ENCODE data around the gene SIGLEC12.
"Not testable (repeated sequence)": the region's sequence is repeated elsewhere in the genome, so short reads cannot be mapped to it uniquely, and the experiment has no call there.

The SIGLEC12 gene

DNA sequence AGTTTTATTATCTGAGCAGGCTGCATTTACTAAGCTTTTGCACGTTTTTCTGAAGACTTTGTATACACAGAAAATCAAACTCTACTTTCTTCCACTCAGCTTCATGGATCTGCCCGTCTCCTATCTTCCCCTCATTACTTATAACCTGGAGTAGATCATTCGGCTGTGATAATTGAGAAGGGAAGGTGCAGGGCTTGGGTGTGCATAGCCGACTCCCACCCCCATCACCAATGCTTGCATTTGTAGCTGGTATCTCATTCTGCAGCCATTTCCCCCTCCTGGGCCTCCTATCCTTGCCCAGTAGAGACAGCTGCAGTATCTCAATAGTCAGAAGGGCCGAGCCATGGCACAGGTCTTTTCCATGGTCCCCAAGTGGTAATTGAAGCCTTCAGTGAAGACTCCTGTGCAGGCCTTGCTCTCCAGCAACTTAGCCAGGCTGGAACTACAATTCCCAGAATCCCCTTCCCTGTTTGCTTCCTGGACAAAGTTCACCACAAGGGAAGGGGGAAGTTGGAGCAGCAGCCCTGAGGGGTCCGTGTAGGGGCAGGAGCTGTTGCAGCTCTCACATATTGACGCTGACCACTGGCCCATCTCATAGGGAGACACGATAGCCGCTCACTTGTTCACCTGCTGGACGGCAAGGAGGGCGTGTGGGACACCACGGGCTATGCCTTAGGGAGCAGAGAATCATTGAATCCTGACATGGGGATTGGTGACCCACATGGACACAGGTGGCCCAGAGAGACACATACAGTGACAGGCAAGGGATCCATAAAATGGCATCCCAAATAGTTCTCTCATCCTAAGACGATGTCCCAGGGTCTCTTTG is 41.2 kb downstream of the SIGLEC12 start:
- DNase-seq (ENCODE audit: insufficient read length, low spot score), result no peak
- FAIRE-seq, result no peak

DNA sequence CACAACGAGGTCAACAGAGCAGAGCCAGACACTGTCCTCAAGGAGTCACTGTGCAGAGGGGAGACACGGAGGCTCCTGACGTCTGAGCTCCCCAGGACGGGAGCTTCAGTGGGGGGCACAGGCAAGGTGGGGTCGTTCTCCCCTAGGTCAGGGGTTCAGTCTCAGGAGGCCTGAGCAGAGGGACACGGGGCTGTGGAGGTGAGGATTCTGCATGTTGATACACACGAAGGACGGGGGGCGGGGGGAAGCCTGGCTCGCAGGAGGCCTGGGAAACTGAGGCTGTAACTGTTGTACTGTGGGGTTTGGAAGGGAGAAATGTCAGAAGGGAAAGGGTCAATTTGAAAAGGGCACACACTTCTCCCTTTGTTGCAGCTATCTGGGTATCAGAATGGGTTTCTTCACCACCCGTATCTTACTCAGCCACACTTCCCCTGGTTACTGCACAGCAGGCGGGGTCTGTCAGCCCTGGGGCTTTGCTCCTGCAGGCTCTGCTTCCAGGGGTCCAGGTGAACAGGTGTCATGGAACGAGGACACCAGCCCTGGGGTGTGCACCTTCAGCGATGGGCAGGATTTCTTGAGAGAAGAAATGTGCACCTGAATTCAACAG is 42.6 kb downstream of the SIGLEC12 start:
- FAIRE-seq, result no peak
- no peak for DNase-seq (ENCODE audit: insufficient read length, low spot score)

DNA sequence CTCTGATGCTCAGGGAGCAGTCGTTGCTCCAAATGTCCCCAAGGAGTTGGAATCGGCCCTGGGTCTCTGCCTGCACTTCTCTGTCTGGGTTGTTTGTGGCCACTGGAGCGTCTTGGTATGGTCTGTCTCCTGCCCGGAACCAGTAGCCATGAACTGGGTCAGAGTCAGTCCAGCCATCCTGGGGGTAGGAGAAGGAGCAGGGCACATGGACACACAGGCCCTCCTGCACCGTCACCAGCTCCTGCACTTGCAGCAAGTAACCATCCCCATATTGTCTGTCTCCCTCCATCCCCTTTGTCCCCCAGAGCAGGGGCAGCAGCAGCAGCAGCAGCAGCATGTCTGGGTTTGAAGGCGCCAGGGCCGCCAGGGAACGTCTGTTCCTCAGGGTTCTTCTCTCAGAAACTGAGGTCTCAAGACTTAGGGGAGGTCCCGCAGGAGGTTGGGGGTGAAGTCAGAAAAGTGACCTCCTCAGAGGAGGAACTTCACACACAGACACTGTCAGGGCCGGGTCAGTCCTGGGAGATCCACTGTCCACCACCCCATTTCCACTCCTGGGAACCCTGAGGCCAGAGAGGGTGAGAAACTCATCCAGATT is 43.5 kb downstream of the SIGLEC12 start, which contains the start of gene SIGLEC8:
Gene SIGLEC8, minus strand, starts transcription at position 404 of the 595 bp plus-strand sequence. Its CDS starts 67 bp downstream, at position 337.
- DNase-seq (ENCODE audit: insufficient read length, low spot score) (no peak), FAIRE-seq (no peak)

DNA sequence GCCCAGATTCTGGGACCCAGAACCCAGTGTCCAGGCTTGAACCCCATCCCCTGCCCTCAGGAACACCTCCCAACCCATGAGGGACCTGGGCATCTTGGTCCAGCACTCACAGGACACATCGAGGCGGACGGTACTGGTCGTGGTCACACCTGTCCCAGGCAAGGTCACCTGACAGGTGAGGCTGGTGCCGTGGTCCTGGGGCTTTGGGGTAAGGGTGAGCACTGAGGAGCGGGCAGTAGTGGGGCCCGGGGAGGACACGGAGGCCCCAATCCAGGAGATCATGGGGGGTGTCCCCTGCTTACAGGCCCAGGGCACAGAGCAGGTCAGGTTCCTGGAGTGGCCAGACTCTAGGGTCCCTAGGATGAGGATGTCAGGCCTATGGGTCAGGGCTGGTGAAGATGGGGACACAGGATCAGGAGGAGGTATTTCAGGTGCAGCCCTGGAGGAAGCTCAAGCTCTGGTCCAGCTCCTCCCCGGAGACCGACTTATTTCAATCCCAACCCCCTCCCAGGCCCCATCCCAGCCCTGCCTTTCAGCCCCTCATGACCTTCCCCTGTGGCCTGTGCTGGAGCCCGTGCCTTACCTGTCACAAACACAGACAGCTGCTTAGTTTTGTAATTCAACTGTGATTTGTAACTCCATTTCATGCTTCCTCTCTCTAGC is 44.1 kb downstream of the SIGLEC12 start:
- no peak for DNase-seq (ENCODE audit: insufficient read length, low spot score)
- FAIRE-seq, result no peak

DNA sequence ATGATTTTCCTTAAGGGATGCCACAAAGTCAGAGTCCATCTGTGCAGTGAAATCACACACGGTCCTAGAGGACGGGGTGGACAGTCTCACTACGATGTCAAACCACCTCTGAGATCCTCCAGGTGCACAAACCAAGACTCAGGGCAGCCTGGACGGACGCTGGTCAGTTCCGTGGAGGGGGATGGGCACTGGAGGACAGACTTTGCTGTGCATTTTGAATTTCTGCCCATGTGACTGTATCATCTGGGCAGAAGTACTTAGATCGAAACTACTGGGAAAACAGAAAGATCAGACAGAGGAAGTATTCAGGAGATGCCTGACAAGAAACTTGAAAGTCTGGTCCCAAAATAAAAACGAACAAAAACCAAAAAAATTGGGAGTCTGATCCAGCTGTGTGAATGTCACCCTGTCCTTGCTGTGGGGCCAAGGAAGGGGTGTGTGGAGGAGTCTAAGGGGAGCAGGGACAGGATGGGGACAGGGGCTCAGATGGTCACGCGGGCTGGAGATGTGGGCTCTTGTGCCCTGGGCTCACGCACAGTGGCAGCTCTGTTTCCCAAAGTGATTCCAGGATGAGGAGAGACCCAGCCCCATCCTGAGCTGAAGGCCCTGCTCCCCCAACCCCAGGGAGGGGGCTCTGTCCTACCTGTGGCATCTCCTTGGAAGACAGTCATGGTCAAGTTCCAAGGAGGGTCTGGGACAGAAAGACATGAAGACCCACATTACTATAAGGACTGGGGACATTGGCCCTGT is 44.9 kb downstream of the SIGLEC12 start:
- no peak for FAIRE-seq
- DNase-seq (ENCODE audit: insufficient read length, low spot score), result no peak

DNA sequence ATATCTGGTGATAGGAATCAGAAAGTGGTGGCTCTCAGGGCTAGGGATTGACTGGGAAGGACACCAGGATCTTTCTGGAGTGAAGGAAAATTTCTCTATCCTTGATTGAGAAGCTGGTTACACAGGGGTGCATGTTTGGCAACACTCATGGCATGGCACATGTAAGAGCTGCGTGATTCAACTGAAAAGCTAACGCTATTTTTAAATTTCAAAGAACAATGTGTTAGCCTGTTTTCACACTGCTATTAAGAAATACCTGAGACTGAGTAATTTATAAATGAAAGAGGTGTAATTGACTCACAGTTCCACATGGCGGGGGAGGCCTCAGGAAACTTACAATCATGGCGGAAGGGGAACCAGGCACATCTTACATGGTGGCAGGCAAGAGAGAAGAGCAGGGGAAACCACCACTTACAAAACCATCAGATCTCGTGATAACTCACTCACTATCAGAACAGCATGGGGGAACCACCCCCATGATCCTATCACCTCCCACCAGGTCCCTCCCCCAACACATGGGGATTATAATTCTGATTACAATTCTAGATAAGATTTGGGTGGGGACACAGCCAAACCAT is 50.8 kb downstream of the SIGLEC12 start:
- FAIRE-seq, result no peak
- no peak for DNase-seq (ENCODE audit: insufficient read length, low spot score)

DNA sequence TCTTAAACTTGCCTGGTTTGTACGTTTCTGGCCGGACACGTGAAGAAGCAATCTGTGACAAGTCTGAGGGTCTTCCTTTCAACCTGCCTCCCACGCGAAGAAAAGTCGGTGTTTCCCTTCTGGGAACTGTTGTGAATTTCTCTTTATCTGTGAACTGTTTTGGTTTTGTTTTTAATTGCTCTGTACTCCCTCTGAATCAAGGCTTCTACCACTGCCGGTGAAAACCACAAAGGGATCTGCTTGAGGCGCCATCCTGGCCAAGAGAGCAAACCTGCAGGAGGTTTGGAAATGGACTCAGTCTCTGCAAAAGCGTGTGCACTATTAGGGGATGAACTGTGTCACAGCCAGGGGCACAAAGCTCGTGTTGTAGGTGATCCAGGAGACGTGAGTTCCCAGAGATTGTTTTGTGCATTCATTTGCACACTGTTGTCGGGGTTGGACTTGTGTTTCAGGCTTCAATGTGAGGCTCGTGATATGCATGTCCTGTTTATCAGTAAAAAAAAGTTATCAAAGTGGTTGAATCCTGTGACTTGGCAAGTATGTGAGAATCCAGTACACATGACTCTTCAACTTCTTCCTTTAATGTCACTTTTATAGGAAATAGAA is 53.1 kb downstream of the SIGLEC12 start:
- FAIRE-seq (no peak), DNase-seq (ENCODE audit: insufficient read length, low spot score) (no peak)

DNA sequence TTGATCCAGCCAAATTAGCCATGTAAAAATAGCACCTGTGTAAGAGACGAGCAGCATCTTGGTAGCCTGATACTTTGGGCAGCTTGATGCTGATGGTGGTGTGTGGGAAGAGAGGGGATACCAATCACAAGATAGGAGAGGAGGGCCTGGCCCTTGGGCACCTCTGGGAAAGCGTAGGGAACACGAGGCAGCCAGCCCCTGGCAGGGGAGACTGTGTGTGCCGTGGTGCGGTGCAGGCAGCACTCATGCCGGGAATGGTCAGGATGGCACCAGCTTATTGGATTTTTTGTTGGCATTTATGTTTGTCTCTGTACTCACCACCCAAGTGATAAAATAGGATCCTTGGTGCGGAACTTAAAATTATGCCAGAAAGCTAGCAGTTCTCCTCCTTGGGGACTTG is 53.6 kb downstream of the SIGLEC12 start:
- DNase-seq (ENCODE audit: insufficient read length, low spot score) (no peak), FAIRE-seq (no peak)

DNA sequence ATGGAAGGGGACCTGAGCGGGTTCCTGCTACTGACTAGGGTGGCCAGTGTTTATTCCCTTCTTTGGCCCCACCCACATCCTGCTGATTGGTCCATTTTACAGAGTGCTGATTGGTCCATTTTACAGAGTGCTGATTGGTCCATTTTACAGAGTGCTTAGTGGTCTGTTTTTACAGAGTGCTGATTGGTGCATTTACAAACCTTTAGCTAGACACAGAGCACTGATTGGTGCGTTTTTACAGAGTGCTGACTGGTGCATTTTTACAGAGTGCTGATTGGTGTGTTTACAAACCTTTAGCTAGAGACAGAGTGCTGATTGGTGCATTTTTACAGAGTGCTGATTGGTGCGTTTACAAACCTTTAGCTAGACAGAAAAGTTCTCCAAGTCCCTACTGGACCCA is 54.1 kb downstream of the SIGLEC12 start:
- FAIRE-seq; DNase-seq (ENCODE audit: insufficient read length, low spot score): not testable (repeated sequence)

DNA sequence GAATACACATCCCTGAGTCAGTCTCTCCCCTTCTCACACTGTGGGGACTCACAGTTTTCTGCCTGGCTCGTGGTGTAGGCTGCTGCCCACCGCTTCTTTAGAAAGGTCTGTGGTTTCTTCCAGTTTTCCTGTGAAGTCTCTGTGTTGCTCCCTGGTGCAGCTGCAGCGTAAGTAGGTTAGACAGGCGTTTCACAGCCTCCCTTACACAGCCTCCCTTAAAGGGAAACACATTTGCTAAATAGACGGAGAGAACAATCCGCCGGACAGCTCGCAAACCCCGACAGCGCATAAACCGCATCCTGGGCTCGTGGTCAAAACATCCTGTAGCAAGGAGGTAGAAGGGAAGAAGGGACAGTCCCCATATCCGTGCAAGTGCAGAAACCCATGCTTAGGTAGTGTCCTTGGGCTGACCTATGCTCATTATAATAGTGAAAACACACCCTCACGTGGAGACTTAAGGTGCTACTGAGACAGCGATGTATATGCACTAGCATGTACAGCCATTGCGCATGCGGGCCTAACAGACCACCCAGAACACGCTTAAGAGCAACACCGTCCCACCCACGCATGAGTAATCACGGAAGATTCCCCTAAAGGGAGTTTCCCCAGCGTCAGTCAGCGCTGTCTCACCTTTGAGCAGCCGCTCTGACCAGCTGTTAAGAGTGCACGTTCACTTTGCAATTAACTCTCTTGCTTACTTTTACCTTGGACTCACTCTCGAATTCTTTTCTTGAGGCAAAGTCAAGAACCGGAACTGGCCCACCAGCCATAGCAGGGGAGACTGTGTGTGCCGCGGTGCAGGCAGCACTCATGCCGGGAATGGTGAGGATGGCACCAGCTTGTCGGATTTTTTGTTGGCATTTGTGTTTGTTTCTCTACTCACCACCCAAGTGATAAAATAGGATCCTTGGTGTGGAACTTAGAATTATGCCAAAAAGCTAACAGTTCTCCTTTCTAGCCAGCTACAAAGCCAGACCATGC is 59.9 kb downstream of the SIGLEC12 start:
- FAIRE-seq, result peak; percentile 96
- peak; percentile 59 for DNase-seq (ENCODE audit: insufficient read length, low spot score)
